Right lobe of liver (tissue), 4 donors: ENCODE results near the gene DUSP5.

Source experiments
- CTCF ChIP-seq, 4 donors: fragments of 200-600 bp in 3 of 4; fragments of 450-650 bp in 1 of 4; IDR thresholded peaks; one replicate each; pipeline versions ENCODE4 v1.5.1 to v1.8.0; 2016 to 2022; ENCODE audit warnings: antibody characterized with exemption in 4 of 4, mild to moderate bottlenecking in 2 of 4
- POLR2A ChIP-seq: fragments of 450-650 bp; IDR thresholded peaks from one replicate; pipeline ENCODE4 v1.6.1; 2017; ENCODE audit warnings: antibody characterized with exemption, mild to moderate bottlenecking
- donor health status: DM: no; HTN: no; CAD: no.
- donor health status: DM: no; HTN: no; CAD: no.
- donor health status: DM: no; HTN: yes; CAD: no.

- TF ChIP-seq POLR2A (peak; percentile 99), CTCF (IDR thresholded peaks at IDR 0.05) (peak in 1 of 4 donors; percentile 10)
Observed at GRCh38 chr10:110497438-110498086, at the start of gene DUSP5.
